ENCODE data around the gene CYLD. TPM values are rescaled to one million over a fixed set of nuclear protein-coding genes. Genes with fewer than 3 reads are reported as not detected.

The CYLD gene
- total and polyA plus RNA-seq, 3 donors from 2014 or later: 37.4 to 89.3 (median 48.4) TPM

- Histone ChIP-seq H3K4me3 (peak overlapping the region; percentile 52 to 90), H3K27me3 (no peaks in the 10 kb centered on the region), H3K36me3 (ENCODE audit: low read depth, missing control alignments) (no peaks in the 10 kb centered on the region), H3K27ac (no peak overlapping the region), H3K4me1 (no peaks in the 10 kb centered on the region), H3K9me3 (no peaks in the 10 kb centered on the region)
- TF ChIP-seq POLR2A (IDR thresholded peaks at IDR 0.05): no peak
- TF ChIP-seq, protein P1, sequence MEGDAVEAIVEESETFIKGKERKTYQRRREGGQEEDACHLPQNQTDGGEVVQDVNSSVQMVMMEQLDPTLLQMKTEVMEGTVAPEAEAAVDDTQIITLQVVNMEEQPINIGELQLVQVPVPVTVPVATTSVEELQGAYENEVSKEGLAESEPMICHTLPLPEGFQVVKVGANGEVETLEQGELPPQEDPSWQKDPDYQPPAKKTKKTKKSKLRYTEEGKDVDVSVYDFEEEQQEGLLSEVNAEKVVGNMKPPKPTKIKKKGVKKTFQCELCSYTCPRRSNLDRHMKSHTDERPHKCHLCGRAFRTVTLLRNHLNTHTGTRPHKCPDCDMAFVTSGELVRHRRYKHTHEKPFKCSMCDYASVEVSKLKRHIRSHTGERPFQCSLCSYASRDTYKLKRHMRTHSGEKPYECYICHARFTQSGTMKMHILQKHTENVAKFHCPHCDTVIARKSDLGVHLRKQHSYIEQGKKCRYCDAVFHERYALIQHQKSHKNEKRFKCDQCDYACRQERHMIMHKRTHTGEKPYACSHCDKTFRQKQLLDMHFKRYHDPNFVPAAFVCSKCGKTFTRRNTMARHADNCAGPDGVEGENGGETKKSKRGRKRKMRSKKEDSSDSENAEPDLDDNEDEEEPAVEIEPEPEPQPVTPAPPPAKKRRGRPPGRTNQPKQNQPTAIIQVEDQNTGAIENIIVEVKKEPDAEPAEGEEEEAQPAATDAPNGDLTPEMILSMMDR (IDR thresholded peaks at IDR 0.05): no peak
- DNase-seq: no peak
- 2 to 3% methylated on average over 16 to 21 of the region's 21 CpGs for WGBS, 2 donors
- intact Hi-C loops (cut with DNase I; ENCODE audit: low total_unique reads): no loop called here
Observed at GRCh38 chr16:50741225-50741780, 583 bp upstream of the CYLD start.

- peak overlapping the region; percentile 90 to 95 for H3K4me3 ChIP-seq
- no peaks in the 10 kb centered on the region for H3K27me3 ChIP-seq
- H3K4me1 ChIP-seq: no peaks in the 10 kb centered on the region
- WGBS, 2 donors: 0 to 1% methylated on average over 7 to 28 of the region's 28 CpGs
- no peak for TF ChIP-seq POLR2A (IDR thresholded peaks at IDR 0.05)
- TF ChIP-seq, protein P1 (IDR thresholded peaks at IDR 0.05): no peak
- intact Hi-C loops (cut with DNase I; ENCODE audit: low total_unique reads): no loop called here
- no peaks in the 10 kb centered on the region for H3K36me3 ChIP-seq (ENCODE audit: low read depth, missing control alignments)
- H3K9me3 ChIP-seq: no peaks in the 10 kb centered on the region
- peak overlapping the region; percentile 64 to 88 for H3K27ac ChIP-seq
- no peak for DNase-seq
Observed at GRCh38 chr16:50742576-50743200, 802 bp downstream of the CYLD start.

- Histone ChIP-seq H3K27me3 (no peaks in the 10 kb centered on the region), H3K4me3 (no peak overlapping the region), H3K9me3 (no peaks in the 10 kb centered on the region), H3K4me1 (no peaks in the 10 kb centered on the region), H3K27ac (no peak overlapping the region), H3K36me3 (ENCODE audit: low read depth, missing control alignments) (no peaks in the 10 kb centered on the region)
- no peak for TF ChIP-seq POLR2A (IDR thresholded peaks at IDR 0.05)
- TF ChIP-seq, protein P1 (IDR thresholded peaks at IDR 0.05): no peak
- DNase-seq: no peak
- 75 to 76% methylated on average over 3 of the region's 3 CpGs for WGBS, 2 donors
- intact Hi-C loops (cut with DNase I; ENCODE audit: low total_unique reads): no loop called here
Observed at GRCh38 chr16:50743581-50744225, 1.8 kb downstream of the CYLD start.

- no peaks in the 10 kb centered on the region for H3K27me3 ChIP-seq
- no peak for DNase-seq
- intact Hi-C loops (cut with DNase I; ENCODE audit: low total_unique reads): no loop called here
- no peaks in the 10 kb centered on the region for H3K9me3 ChIP-seq
- H3K27ac ChIP-seq: no peak overlapping the region
- WGBS, 2 donors: 70 to 71% methylated on average over 3 of the region's 3 CpGs
- no peaks in the 10 kb centered on the region for H3K4me1 ChIP-seq
- H3K4me3 ChIP-seq: no peak overlapping the region
- no peak for TF ChIP-seq POLR2A (IDR thresholded peaks at IDR 0.05)
- TF ChIP-seq, protein P1 (IDR thresholded peaks at IDR 0.05): no peak
- H3K36me3 ChIP-seq (ENCODE audit: low read depth, missing control alignments): no peaks in the 10 kb centered on the region
Observed at GRCh38 chr16:50744881-50745280, 3.0 kb downstream of the CYLD start.
